A204.1 (cell line): ENCODE results near the gene C17orf58.

Experiments used
- FAIRE-seq: peaks from 2 replicates; lab custom pipeline; 2012; peaks lifted over from hg19 to GRCh38; lab: Jason Lieb, UNC

Gene C17orf58

DNA sequence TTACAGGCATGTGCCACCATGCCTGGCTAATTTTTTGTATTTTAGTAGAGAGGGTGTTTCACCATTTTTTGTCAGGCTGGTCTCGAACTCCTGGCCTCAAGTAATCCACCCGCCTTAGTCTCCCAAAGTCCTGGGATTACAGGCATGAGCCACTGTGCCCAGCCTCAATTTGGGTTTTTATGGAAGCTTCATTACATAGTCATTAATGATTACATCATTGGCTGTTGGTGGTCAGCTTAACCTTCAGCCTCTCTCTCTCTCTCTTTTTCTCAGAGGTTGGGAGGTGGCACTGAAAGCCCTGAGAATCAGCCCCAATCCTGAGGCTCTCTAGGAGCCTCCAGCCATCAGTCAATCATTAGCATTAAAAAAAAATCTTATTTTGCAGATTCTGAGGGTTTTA, 45.3 kb downstream of the C17orf58 start:
- FAIRE-seq = no peak

GRCh38 chr17:67947325-67947813, 48.9 kb downstream of the C17orf58 start:
- FAIRE-seq = no peak

DNA sequence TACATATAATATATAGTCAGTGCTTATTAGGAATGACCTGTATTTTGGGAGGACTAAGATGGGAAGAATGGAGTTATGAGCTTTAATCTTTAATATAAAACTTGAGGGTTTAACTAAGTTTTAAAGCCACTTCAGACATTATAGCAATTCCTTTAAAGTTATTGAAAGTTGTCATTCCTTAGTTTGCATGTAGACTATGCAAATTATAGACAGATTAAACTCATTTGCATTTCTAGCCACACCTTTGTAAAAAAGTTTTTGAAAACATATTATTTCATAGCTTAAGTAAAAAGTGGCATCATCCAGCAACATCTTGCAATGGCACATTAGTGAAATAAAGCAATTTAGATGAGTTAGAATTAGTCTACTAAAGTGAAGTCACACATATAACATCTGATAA, 49.8 kb downstream of the C17orf58 start:
- FAIRE-seq = no peak

DNA sequence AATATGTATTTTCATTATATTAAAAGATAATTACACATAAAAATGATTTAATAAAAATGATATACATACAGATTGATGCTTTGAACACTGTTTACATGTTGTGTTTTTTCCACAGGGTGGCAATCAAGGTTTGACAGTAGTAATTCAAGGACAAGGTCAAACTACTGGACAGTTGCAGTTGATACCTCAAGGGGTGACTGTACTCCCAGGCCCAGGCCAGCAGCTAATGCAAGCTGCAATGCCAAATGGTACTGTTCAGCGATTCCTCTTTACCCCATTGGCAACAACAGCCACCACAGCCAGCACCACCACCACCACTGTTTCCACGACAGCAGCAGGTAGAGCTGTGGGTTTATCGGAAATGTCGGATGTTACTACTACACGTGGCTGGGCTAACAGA, 52.2 kb downstream of the C17orf58 start:
- FAIRE-seq = no peak

- no peak for FAIRE-seq
Measured at GRCh38 chr17:67942810-67943209, 53.5 kb downstream of the C17orf58 start.
